HFFc6 (cell line): Measurements from ENCODE around the gene RNASE11. TPM values are rescaled to one million over a fixed set of nuclear protein-coding genes. Genes with fewer than 3 reads are reported as not detected.

Experiments
- DNase-seq: peaks from one replicate; pipeline ENCODE4 v3.0.0-alpha.2; 2018
- H3K27ac Mint-ChIP-seq: 2 replicates; pipeline ENCODE4 v1.8.0; 2020; ENCODE audit warnings: mild to moderate bottlenecking, mixed read lengths
- H3K27me3 Mint-ChIP-seq: 2 replicates; pipeline ENCODE4 v1.8.0; 2021; ENCODE audit warnings: mild to moderate bottlenecking, moderate library complexity, mixed read lengths; ENCODE audit not compliant: insufficient read depth
- H3K36me3 Mint-ChIP-seq: 2 replicates; pipeline ENCODE4 v1.8.0; 2021; ENCODE audit warnings: low read depth, mixed read lengths
- H3K4me1 Mint-ChIP-seq: 2 replicates; pipeline ENCODE4 v1.8.0; 2020; ENCODE audit warnings: low read depth, mixed read lengths
- H3K4me3 Mint-ChIP-seq: 2 replicates; pipeline ENCODE4 v1.8.0; 2020; ENCODE audit warnings: mild to moderate bottlenecking, moderate library complexity, mixed read lengths
- H3K9me3 Mint-ChIP-seq: 2 replicates; pipeline ENCODE4 v1.8.0; 2020; ENCODE audit warnings: mild to moderate bottlenecking, mixed read lengths
- total RNA-seq, 6 experiments: library from RNA; stranded (reverse); fragmentation: NEBNext Ultra II Directional; extraction: Animal tissue kit (Norgen Biotek cat#: 25700); gene quantifications; 2 replicates in 1 of 6; 3 replicates in 5 of 6; pipeline ENCODE4 v1.2.3, GENCODE V29; 2021
- TF ChIP-seq, protein P1 (sequence below): fragments of 200-600 bp; sonication (generic); IDR thresholded peaks from 2 replicates; pipeline ENCODE4 v1.5.0; 2021; ENCODE audit warnings: antibody characterized with exemption, mild to moderate bottlenecking

Gene RNASE11
- total RNA-seq, 6 experiments from 2014 or later = not detected

DNA sequence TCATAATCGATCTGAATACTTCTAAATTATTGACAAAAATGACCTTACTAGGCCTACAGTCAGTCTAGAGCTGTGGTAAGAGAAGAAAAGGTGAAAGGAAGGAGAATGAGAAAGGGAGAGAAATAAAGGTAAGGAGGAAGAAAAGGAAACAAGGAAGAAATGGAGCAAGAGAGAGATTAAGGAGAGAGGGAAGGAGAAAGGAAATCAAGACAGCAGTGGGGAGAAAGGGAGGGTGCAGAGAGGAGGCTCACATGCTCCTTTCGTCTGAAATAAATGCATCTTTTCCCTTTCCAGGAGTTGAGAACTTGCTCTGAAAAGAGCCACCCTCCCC is 30.6 kb downstream of the RNASE11 start:
- TF ChIP-seq, protein P1, sequence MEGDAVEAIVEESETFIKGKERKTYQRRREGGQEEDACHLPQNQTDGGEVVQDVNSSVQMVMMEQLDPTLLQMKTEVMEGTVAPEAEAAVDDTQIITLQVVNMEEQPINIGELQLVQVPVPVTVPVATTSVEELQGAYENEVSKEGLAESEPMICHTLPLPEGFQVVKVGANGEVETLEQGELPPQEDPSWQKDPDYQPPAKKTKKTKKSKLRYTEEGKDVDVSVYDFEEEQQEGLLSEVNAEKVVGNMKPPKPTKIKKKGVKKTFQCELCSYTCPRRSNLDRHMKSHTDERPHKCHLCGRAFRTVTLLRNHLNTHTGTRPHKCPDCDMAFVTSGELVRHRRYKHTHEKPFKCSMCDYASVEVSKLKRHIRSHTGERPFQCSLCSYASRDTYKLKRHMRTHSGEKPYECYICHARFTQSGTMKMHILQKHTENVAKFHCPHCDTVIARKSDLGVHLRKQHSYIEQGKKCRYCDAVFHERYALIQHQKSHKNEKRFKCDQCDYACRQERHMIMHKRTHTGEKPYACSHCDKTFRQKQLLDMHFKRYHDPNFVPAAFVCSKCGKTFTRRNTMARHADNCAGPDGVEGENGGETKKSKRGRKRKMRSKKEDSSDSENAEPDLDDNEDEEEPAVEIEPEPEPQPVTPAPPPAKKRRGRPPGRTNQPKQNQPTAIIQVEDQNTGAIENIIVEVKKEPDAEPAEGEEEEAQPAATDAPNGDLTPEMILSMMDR = no peak
- Mint-ChIP-seq H3K9me3 (no peaks in the 10 kb centered on the region), H3K27me3 (peaks cover 10% of the 10 kb centered on the region), H3K4me3 (no peak overlapping the region), H3K36me3 (no peaks in the 10 kb centered on the region), H3K27ac (no peak overlapping the region), H3K4me1 (no peaks in the 10 kb centered on the region)
- DNase-seq = no peak

- Mint-ChIP-seq H3K36me3 (no peaks in the 10 kb centered on the region), H3K4me3 (no peak overlapping the region), H3K27ac (no peak overlapping the region), H3K4me1 (no peaks in the 10 kb centered on the region), H3K9me3 (no peaks in the 10 kb centered on the region), H3K27me3 (peaks cover 10% of the 10 kb centered on the region)
- DNase-seq = no peak
- TF ChIP-seq, protein P1 = no peak
Observed at GRCh38 chr14:20556500-20557211, 31.1 kb downstream of the RNASE11 start.

GRCh38 chr14:20555845-20556244 is 32.0 kb downstream of the RNASE11 start:
- H3K27ac Mint-ChIP-seq = no peak overlapping the region
- peaks cover 10% of the 10 kb centered on the region for H3K27me3 Mint-ChIP-seq

DNA sequence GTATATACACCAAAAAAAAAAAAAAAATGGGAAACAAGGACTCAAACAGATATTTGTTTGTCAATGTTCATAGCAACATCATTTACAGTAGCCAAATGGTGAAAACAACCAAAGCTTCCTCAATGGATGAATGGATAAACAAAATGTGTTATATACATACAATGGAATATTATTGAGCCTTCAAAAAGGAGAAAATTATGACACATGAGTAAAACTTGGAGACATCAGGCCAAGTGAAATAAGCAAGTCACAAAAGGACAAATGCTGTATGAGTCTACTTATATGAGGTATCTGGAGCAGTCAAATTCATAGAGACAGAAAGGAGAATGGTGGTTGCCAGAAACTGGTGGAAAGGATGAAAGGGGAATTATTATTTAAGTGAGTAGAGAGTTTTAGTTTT is 34.8 kb downstream of the RNASE11 start:
- TF ChIP-seq, protein P1 = no peak

More at GRCh38 chr14:20555845-20556244, 32.0 kb downstream of the RNASE11 start:
- DNase-seq = no peak
- Mint-ChIP-seq H3K36me3 (no peaks in the 10 kb centered on the region), H3K4me3 (no peak overlapping the region), H3K4me1 (no peaks in the 10 kb centered on the region), H3K9me3 (no peaks in the 10 kb centered on the region)
- TF ChIP-seq, protein P1 = no peak

DNA sequence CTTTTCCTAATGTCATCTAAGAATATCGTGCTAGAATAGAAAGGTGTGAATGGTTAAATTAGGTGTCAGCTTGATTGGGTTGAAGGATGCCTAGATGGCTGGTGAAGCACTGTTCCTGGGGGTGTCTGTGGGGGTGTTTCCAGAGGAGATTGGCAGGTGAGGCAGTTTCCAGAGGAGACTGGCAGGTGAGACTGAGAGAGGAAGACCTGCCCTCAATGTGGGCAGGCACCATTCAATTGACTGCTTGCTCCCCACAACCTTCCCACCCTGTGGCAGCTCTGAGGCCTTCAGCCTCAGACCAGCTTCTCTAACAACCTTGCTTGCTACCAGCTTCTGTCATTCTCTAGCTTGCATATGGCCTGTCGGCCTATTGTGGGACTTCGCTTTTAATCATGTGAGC is 36.2 kb downstream of the RNASE11 start:
- no peak overlapping the region for H3K4me3 Mint-ChIP-seq

More for the DNA sequence above, 34.8 kb downstream of the RNASE11 start:
- Mint-ChIP-seq H3K9me3 (no peaks in the 10 kb centered on the region), H3K4me1 (no peaks in the 10 kb centered on the region), H3K36me3 (no peaks in the 10 kb centered on the region), H3K27me3 (peaks cover 12% of the 10 kb centered on the region), H3K4me3 (no peak overlapping the region), H3K27ac (no peak overlapping the region)
- DNase-seq = no peak

More for the DNA sequence above, 36.2 kb downstream of the RNASE11 start:
- H3K4me1 Mint-ChIP-seq = no peaks in the 10 kb centered on the region
- H3K27me3 Mint-ChIP-seq = peaks cover 10% of the 10 kb centered on the region
- no peak overlapping the region for H3K27ac Mint-ChIP-seq
- DNase-seq = no peak
- no peaks in the 10 kb centered on the region for H3K9me3 Mint-ChIP-seq
- TF ChIP-seq, protein P1 = no peak
- no peaks in the 10 kb centered on the region for H3K36me3 Mint-ChIP-seq
